K562 (cell line): ENCODE measurements around the gene MECR. TPM values are rescaled to one million over a fixed set of nuclear protein-coding genes. Genes with fewer than 3 reads are reported as not detected.

Source experiments
- FOS ChIP-seq: IDR thresholded peaks from 3 replicates; pipeline ENCODE4 v1.6.1; 2011; ENCODE audit not compliant: insufficient read length; ENCODE audit errors: extremely low read depth
- GTF2A2 ChIP-seq: IDR thresholded peaks from 2 replicates; pipeline ENCODE4 v1.6.1; 2016; ENCODE audit warnings: mild to moderate bottlenecking, missing genetic modification characterization, missing compliant biosample characterization
- HDAC2 ChIP-seq: fragments of 450-650 bp; IDR thresholded peaks from 2 replicates; pipeline ENCODE4 v1.6.1; 2016; ENCODE audit warnings: mild to moderate bottlenecking
- KDM2B ChIP-seq: fragments of 250-450 bp; sonication (Bioruptor Pico); IDR thresholded peaks from 2 replicates; pipeline ENCODE4 v1.8.0; 2021; ENCODE audit warnings: mild to moderate bottlenecking, moderate library complexity
- MTF1 ChIP-seq: fragments of 250-450 bp; sonication (Bioruptor Pico); IDR thresholded peaks from 2 replicates; pipeline ENCODE4 v1.9.0; 2021; ENCODE audit warnings: moderate library complexity, mild to moderate bottlenecking, inconsistent platforms, borderline replicate concordance
- NCOA6 ChIP-seq: fragments of 450-650 bp; IDR thresholded peaks from 2 replicates; pipeline ENCODE4 v1.6.1; 2017; ENCODE audit warnings: mild to moderate bottlenecking
- NEUROD1 ChIP-seq: fragments of 150-350 bp; IDR thresholded peaks from 2 replicates; pipeline ENCODE4 v1.6.1; 2014; ENCODE audit warnings: borderline replicate concordance, low read length, low read depth; ENCODE audit not compliant: partially characterized antibody
- SMARCC2 ChIP-seq: fragments of 450-650 bp; IDR thresholded peaks from 2 replicates; pipeline ENCODE4 v1.6.1; 2017; ENCODE audit warnings: antibody characterized with exemption, moderate library complexity, mild to moderate bottlenecking, low read depth
- SP1 ChIP-seq: sonication (generic); formaldehyde crosslinking; IDR thresholded peaks from 2 replicates; pipeline ENCODE4 v1.8.1; 2022; ENCODE audit warnings: mild to moderate bottlenecking, missing genetic modification reagents
- SREBF1 ChIP-seq: fragments of 150-350 bp; IDR thresholded peaks from 2 replicates; pipeline ENCODE4 v1.6.1; 2014; ENCODE audit warnings: antibody characterized with exemption, low read depth, low read length, borderline replicate concordance
- SREBF2 ChIP-seq: sonication (generic); formaldehyde crosslinking; IDR thresholded peaks from 2 replicates; pipeline ENCODE4 v1.4.0; 2020; ENCODE audit warnings: mild to moderate bottlenecking, missing genetic modification reagents
- U2AF2 ChIP-seq: fragments of 200-400 bp; formaldehyde crosslinking; optimal IDR thresholded peaks from 2 replicates; pipeline ENCODE3; 2017; ENCODE audit warnings: low read depth, mild to moderate bottlenecking, low read length
- ZHX1 ChIP-seq: fragments of 150-350 bp; conservative IDR thresholded peaks from 2 replicates; pipeline ENCODE4 v1.6.1; 2014; ENCODE audit warnings: low read length
- ZNF512 ChIP-seq: IDR thresholded peaks from 2 replicates; pipeline ENCODE4 v1.6.1; 2016; ENCODE audit warnings: missing genetic modification characterization, missing compliant biosample characterization
- ZSCAN29 ChIP-seq: fragments of 450-650 bp; IDR thresholded peaks from 2 replicates; pipeline ENCODE4 v1.6.1; 2017
- ZSCAN32 ChIP-seq: fragments of 450-650 bp; formaldehyde crosslinking; IDR thresholded peaks from 2 replicates; pipeline ENCODE4 v1.4.0; 2020; ENCODE audit warnings: mild to moderate bottlenecking, moderate library complexity
- polyA plus RNA-seq, 8 experiments: library from polyadenylated mRNA; depleted of rRNA in 4 of 8; stranded (reverse) in 5 of 8; unstranded in 3 of 8; fragments of >200 nt; fragmentation: Nextera tagmentation in 2 of 8; fragmentation: Illumina TruSeq in 1 of 8; extraction: Ambion mirVana in 2 of 8; extraction: Trizol in 1 of 8; gene quantifications; 2 replicates each; pipeline versions ENCODE4 v1.2.1 to v1.2.3, GENCODE V29; 2011 to 2014; ENCODE audit warnings: inconsistent platforms in 1 of 8, missing spikeins in 1 of 8
- total RNA-seq, 7 experiments: library from RNA; depleted of rRNA in 6 of 7; stranded (reverse); fragments of >200 nt in 6 of 7; fragmentation: Illumina TruSeq in 2 of 7; extraction: Trizol in 2 of 7; gene quantifications; 2 replicates each; pipeline versions ENCODE4 v1.2.1 to v1.2.3, GENCODE V29; 2011 to 2021; ENCODE audit warnings: low replicate concordance in 1 of 7
- TF ChIP-seq, protein P1 (sequence below): fragments of 450-650 bp; formaldehyde crosslinking; IDR thresholded peaks from 2 replicates; pipeline ENCODE4 v1.4.0; 2022; ENCODE audit warnings: missing genetic modification characterization
- TF ChIP-seq, protein P2 (sequence below), 2 experiments: fragments of 450-650 bp in 1 of 2; sonication (generic) in 1 of 2; formaldehyde crosslinking in 1 of 2; IDR thresholded peaks in 1 of 2; conservative IDR thresholded peaks in 1 of 2; 2 replicates each; pipeline versions ENCODE4 v1.6.1 to v1.8.1; 2016 to 2023; ENCODE audit warnings: mild to moderate bottlenecking in 2 of 2, moderate library complexity in 2 of 2, inconsistent platforms in 1 of 2, missing genetic modification reagents in 1 of 2

Gene MECR
- total and polyA plus RNA-seq, 9 of the 15 experiments (the other 6 are each of a cell fraction or from before 2014, with no cell fraction given), result 10.4 to 58.6 (median 42.9) TPM

DNA sequence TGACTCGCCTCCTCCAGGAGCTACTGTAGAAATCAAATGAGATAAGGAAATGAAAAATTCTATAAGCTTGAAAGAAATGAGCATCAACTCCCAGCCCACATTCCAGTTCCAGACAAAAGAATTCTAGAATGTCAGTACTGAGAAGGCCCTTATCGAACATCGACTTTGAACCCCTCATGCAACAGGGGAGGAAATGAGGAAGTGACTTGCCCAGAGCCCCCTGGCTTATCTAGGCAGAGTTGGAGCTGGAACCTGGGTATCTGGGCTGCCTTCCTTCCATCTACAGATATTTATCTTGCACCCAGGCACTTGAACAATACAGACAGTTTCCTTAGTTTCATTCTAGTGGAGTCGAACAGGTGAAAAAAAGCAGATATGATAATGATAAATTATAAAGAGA lies 22.3 kb downstream of the MECR start (continued):
- no peak for TF ChIP-seq ZHX1
- TF ChIP-seq ZSCAN32 (CRISPR knock-in tag), result no peak
- no peak for TF ChIP-seq NEUROD1
- TF ChIP-seq, protein P1, sequence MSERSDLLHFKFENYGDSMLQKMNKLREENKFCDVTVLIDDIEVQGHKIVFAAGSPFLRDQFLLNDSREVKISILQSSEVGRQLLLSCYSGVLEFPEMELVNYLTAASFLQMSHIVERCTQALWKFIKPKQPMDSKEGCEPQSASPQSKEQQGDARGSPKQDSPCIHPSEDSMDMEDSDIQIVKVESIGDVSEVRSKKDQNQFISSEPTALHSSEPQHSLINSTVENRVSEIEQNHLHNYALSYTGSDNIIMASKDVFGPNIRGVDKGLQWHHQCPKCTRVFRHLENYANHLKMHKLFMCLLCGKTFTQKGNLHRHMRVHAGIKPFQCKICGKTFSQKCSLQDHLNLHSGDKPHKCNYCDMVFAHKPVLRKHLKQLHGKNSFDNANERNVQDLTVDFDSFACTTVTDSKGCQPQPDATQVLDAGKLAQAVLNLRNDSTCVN (CRISPR knock-in tag), result no peak
- TF ChIP-seq ZNF512 (tag), result no peak
- TF ChIP-seq SREBF2 (CRISPR knock-in tag), result no peak
- no peak for TF ChIP-seq GTF2A2 (tag)
- no peak for TF ChIP-seq MTF1 (CRISPR knock-in tag)
- TF ChIP-seq SMARCC2, result peak; percentile 38; the same call in 1 of the 2 replicates
- TF ChIP-seq FOS, result no peak
- no peak for TF ChIP-seq U2AF2
- no peak for TF ChIP-seq SP1 (CRISPR knock-in tag)
- TF ChIP-seq KDM2B (CRISPR knock-in tag), result no peak
- TF ChIP-seq ZSCAN29, result no peak
- no peak for TF ChIP-seq SREBF1
- TF ChIP-seq, protein P2, sequence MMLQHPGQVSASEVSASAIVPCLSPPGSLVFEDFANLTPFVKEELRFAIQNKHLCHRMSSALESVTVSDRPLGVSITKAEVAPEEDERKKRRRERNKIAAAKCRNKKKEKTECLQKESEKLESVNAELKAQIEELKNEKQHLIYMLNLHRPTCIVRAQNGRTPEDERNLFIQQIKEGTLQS (IDR thresholded peaks at IDR 0.05), result no peak
- TF ChIP-seq, protein P2 (CRISPR knock-in tag; conservative IDR thresholded peaks at IDR 0.05), result no peak
- 0 out of 2 replicates have a peak, but pooled peaks have one; percentile 38 for TF ChIP-seq HDAC2
- TF ChIP-seq NCOA6, result no peak
